ENCODE results near the gene ZNF10.

The ZNF10 gene

GRCh38 chr12:133130038-133130807 is at the start of gene ZNF10, which contains the start of gene ZNF891:
Gene ZNF10, plus strand, starts transcription at chr12:133130627. Its CDS starts 13,866 bp downstream, at chr12:133144493.
Gene ZNF891, minus strand, starts transcription at chr12:133130274. Its CDS starts 8,356 bp downstream, at chr12:133121918.
- DNase-seq = peak; percentile 96

GRCh38 chr12:133081159-133081780 is 49.2 kb upstream of the ZNF10 start:
- DNase-seq = no peak

GRCh38 chr12:133083345-133083744 is 47.1 kb upstream of the ZNF10 start:
- no peak for DNase-seq

- no peak for DNase-seq
These were observed 24.8 kb upstream of the ZNF10 start for GRCh38 chr12:133105620-133106019.

- DNase-seq = no peak
These were observed 24.2 kb upstream of the ZNF10 start for GRCh38 chr12:133106253-133106652.

- DNase-seq = no peak
These were observed 23.3 kb upstream of the ZNF10 start for GRCh38 chr12:133107121-133107520.

GRCh38 chr12:133108150-133108549 is 22.3 kb upstream of the ZNF10 start:
- no peak for DNase-seq

GRCh38 chr12:133120385-133121191 is 9.8 kb upstream of the ZNF10 start:
- DNase-seq = no peak

GRCh38 chr12:133124674-133125073 is 5.8 kb upstream of the ZNF10 start:
- no peak for DNase-seq

- no peak for DNase-seq
These were observed 924 bp upstream of the ZNF10 start for GRCh38 chr12:133129368-133130037.

- DNase-seq = no peak
These were observed 341 bp downstream of the ZNF10 start for GRCh38 chr12:133130808-133131128.

- no peak for DNase-seq
These were observed 5.3 kb downstream of the ZNF10 start for GRCh38 chr12:133135747-133136146.

GRCh38 chr12:133145981-133146380 is 15.6 kb downstream of the ZNF10 start:
- no peak for DNase-seq

- DNase-seq = no peak
These were observed 25.8 kb downstream of the ZNF10 start for GRCh38 chr12:133156125-133156690.

- no peak for DNase-seq
These were observed 35.3 kb downstream of the ZNF10 start for GRCh38 chr12:133165776-133166175.

GRCh38 chr12:133172491-133172890 is 42.1 kb downstream of the ZNF10 start:
- no peak for DNase-seq

GRCh38 chr12:133174901-133175300 is 44.5 kb downstream of the ZNF10 start:
- DNase-seq = no peak

- no peak for DNase-seq
These were observed 50.2 kb downstream of the ZNF10 start for GRCh38 chr12:133180669-133181068.

- DNase-seq = peak; percentile 94
These were observed 51.0 kb downstream of the ZNF10 start, which contains the start of gene ZNF268 for GRCh38 chr12:133181238-133181959. Gene ZNF268, plus strand, starts transcription at chr12:133181495. Its CDS starts 503 bp downstream, at chr12:133181998.

GRCh38 chr12:133190176-133190575 is 59.7 kb downstream of the ZNF10 start:
- DNase-seq = no peak

- DNase-seq = no peak
These were observed 62.4 kb downstream of the ZNF10 start for GRCh38 chr12:133192847-133193246.

- no peak for DNase-seq
These were observed 71.5 kb downstream of the ZNF10 start for GRCh38 chr12:133201888-133202287.

Data from activated CD4-positive, alpha-beta T cell treated with anti-CD3 and anti-CD28 coated beads, Interleukin-2, Interleukin-6, amounts not matched to agents 100 ng/mL and 50 ng/mL, durations not matched to agents 16 hours and 8 hours (primary cell).